Measurements from ENCODE around the gene ABCA5.

GRCh38 chr17:69287168-69287567 is 39.8 kb downstream of the ABCA5 start:
- no peak for TF ChIP-seq POLR2A (IDR thresholded peaks at IDR 0.05; ENCODE audit: low read depth, low read length)
- TF ChIP-seq SPI1 (IDR thresholded peaks at IDR 0.05; ENCODE audit: low read depth, low read length), result no peak
- no peak for TF ChIP-seq POLR2AphosphoS5 (IDR thresholded peaks at IDR 0.05; ENCODE audit: low read depth, low read length)

All from GM12891 (cell line).